Kidney epithelial cell (primary cell): Measurements from ENCODE around the gene TRIM71. TPM values are rescaled to one million over a fixed set of nuclear protein-coding genes. Genes with fewer than 3 reads are reported as not detected.
"Not testable (repeated sequence)": the region's sequence is repeated elsewhere in the genome, so short reads cannot be mapped to it uniquely, and the experiment has no call there.

Experiments used
- DNase-seq: peaks from one replicate; pipeline ENCODE4 v3.0.0-alpha.2; 2010; ENCODE audit warnings: low read depth
- H3K27me3 ChIP-seq: 2 replicates; pipeline ENCODE4 v1.6.0; 2011; ENCODE audit warnings: low read length; ENCODE audit not compliant: control insufficient read depth, insufficient read depth
- H3K36me3 ChIP-seq: 2 replicates; pipeline ENCODE4 v1.5.1; 2011; ENCODE audit warnings: low read length; ENCODE audit not compliant: control insufficient read depth, insufficient read depth
- H3K4me3 ChIP-seq: 2 replicates; pipeline ENCODE4 v1.5.1; 2011; ENCODE audit warnings: low read depth, mild to moderate bottlenecking, control low read depth, low read length
- total RNA-seq: library from RNA; depleted of rRNA; stranded (reverse); fragments of >200 nt; gene quantifications from 2 replicates; pipeline ENCODE4 v1.2.3, GENCODE V29; 2015
- TF ChIP-seq, protein P1 (sequence below): IDR thresholded peaks from 2 replicates; pipeline ENCODE4 v1.5.1; 2011; ENCODE audit warnings: mild to moderate bottlenecking, moderate library complexity, low read length, control low read depth, inconsistent platforms; ENCODE audit not compliant: insufficient read depth, poor library complexity, severe bottlenecking

Gene TRIM71
- total RNA-seq, 1 donor from 2014 or later: 2.4 TPM

DNA sequence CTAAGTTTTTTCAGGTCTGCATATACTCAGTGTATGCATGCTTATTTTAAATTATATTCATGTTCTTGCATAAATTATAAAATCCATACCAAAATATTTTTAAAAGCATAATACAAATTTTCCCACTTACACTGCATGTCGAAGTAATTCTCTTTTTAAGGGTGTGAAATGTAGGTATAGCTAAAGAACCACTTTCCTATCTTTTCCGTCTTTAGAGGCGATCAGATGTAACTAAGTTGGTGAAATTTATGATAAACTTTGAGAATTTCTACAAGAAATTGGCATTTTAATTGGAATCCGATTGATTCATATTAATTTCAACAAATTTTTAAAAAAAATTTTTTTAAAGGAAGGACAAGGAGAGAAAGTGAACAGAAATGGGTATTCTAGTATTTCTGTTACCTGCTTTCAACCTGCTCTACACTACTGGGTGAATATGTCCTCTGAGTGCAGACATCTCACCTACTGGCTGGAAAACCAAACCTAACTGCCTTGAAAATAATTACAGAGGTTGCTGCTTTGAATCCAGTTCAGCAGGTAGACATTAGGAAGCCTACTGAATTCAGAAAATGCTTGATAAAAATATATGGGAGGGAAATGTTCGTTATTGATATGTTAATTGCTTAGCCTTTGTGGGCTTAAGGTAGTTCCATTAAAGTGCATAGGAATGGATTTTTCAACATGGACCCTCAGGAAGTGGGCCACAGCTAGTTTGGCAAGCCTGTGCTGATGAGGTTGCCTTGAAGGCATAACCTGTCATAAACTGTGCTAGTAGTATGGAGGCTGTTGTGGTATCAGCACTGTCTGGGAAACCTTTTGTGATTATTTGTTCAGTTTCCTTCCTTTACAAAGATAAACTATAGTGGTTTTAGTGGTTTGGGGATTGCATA lies 5.1 kb downstream of the TRIM71 start:
- H3K36me3 ChIP-seq: no peaks in the 10 kb centered on the region
- TF ChIP-seq, protein P1, sequence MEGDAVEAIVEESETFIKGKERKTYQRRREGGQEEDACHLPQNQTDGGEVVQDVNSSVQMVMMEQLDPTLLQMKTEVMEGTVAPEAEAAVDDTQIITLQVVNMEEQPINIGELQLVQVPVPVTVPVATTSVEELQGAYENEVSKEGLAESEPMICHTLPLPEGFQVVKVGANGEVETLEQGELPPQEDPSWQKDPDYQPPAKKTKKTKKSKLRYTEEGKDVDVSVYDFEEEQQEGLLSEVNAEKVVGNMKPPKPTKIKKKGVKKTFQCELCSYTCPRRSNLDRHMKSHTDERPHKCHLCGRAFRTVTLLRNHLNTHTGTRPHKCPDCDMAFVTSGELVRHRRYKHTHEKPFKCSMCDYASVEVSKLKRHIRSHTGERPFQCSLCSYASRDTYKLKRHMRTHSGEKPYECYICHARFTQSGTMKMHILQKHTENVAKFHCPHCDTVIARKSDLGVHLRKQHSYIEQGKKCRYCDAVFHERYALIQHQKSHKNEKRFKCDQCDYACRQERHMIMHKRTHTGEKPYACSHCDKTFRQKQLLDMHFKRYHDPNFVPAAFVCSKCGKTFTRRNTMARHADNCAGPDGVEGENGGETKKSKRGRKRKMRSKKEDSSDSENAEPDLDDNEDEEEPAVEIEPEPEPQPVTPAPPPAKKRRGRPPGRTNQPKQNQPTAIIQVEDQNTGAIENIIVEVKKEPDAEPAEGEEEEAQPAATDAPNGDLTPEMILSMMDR: no peak
- peaks cover 26% of the 10 kb centered on the region for H3K27me3 ChIP-seq
- no peak for DNase-seq
- H3K4me3 ChIP-seq: no peak overlapping the region

DNA sequence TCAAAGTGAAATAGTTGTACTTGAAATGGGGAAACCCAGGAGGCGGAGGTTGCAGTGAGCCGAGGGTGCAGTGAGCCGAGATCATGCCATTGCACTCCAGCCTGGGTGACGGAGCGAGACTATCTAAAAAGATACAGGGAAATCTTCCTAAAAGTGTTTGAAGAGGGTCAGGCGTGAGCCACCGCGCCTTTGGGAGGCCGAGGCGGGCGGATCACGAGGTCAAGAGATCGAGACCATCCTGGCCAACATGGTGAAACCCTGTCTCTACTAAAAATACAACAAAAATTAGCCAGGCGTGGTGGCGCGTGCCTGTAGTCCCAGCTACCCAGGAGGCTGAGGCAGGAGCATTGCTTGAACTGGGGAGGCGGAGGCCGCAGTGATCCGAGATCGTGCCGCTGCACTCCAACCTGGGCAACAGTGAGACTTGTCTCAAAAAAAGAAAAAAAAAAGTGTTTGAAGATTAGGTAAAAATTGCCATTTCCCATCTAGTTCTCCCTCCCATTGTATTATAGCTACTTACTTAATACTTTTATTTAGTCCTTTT lies 5.9 kb downstream of the TRIM71 start:
- peaks cover 21% of the 10 kb centered on the region for H3K27me3 ChIP-seq
- H3K4me3 ChIP-seq, DNase-seq, H3K36me3 ChIP-seq: not testable (repeated sequence)

DNA sequence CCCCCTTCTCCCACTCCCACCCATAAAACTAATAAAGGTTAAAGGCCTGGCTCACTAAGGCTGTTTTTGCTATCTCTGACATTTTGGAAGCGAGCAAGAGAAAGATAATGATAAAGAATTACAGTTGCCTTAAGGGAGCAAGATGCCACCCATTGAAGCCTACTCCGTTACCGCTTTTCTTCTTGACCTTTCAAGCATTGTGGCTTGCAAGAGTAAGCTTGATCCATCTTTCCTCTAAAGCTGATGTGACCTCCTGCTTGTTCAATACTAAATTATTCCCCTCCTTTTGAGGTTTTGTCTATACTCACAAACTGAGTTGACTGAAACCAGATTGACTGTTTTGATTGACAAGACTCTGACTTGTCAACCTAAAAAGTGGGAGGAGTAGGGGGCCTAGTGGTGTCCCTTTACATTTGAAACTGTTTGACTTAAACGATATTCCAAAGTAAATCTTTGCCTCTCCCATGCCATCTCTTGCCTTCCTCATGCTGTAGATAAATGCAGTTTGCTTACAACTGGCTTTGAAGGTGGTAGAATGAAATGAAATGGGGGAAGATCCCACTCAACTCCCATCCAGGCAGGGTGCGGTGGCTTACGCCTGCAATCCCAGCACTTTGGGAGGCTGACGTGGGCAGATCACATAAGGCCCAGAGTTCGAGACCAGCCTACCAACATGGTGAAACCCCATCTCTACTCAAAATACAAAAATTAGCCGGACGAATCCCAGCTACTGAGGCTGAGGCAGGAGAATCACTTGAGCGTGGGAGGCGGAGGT lies 8.0 kb downstream of the TRIM71 start:
- Histone ChIP-seq H3K27me3 (peaks cover 5% of the 10 kb centered on the region), H3K36me3 (no peaks in the 10 kb centered on the region), H3K4me3 (no peak overlapping the region)
- no peak for DNase-seq
- TF ChIP-seq, protein P1: no peak

DNA sequence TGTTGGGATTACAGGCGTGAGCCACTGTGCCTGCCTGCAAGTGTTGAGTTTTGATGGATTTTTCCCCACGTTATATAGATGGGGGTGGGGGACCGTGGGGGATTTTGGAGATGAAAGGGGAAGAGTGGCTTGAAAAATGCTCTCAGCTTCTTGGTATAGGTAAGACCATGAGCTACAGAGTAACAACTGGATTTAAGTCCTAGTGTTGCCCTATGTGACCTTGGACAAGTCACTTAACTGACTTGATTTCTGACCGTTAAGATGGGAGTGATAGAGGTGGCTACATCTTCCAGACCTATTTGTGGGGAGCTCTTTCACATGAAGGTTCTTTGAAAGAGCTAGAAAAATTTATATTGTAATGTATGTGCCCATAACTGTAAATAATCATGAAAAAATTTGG lies 13.3 kb downstream of the TRIM71 start:
- H3K27me3 ChIP-seq: no peaks in the 10 kb centered on the region
- no peaks in the 10 kb centered on the region for H3K36me3 ChIP-seq
- TF ChIP-seq, protein P1: no peak
- DNase-seq: no peak
- H3K4me3 ChIP-seq: no peak overlapping the region

DNA sequence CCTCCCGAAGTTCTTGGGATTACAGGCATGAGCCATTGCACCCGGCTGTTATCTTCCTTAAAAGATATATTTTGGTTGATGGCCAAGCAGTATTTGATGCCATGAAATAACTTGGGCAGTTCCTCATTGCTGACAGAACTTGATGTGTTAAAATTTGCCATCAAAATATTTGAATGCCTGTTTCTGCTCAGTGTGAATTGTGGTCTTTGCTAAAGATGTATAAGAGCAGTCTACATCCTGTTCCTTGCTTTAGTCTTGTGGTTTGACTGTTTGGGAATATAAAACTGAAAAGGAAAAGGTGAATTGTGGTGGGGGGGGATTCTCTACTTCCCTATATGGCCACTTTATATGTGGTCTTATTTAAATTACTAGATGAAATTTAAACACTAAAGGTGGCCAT lies 14.0 kb downstream of the TRIM71 start:
- TF ChIP-seq, protein P1: no peak
- Histone ChIP-seq H3K36me3 (no peaks in the 10 kb centered on the region), H3K27me3 (no peaks in the 10 kb centered on the region), H3K4me3 (no peak overlapping the region)
- DNase-seq: no peak

DNA sequence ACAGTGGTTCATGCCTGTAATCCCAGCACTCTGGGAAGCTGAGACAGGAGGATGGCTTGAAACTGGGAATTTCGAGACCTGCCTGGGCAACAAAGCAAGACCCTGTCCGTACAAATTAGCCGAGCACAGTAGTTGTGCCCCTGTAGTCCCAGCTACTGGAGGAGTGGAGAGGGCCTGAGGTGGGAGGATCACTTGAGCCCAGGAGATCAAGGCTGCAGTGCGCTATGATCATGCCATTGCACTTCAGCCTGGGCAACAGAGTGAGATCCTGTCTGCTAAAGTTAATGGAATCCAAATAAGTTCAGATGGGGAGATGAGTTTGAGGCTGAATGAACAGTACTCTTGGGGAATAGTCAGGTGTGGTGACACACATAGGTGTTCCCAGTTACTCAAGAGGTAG lies 14.4 kb downstream of the TRIM71 start:
- Histone ChIP-seq H3K4me3 (no peak overlapping the region), H3K27me3 (no peaks in the 10 kb centered on the region)

More for the DNA sequence above, 14.4 kb downstream of the TRIM71 start:
- TF ChIP-seq, protein P1: no peak
- H3K36me3 ChIP-seq: no peaks in the 10 kb centered on the region
- no peak for DNase-seq
